Vagina (tissue), 2 donors: ENCODE measurements around the gene DPP6.

Experiments used
- CTCF ChIP-seq, 3 experiments: fragments of 450-650 bp in 2 of 3; fragments of 200-600 bp in 1 of 3; sonication (generic) in 1 of 3; IDR thresholded peaks; one replicate each; pipeline ENCODE4 v1.5.1; 2017 to 2019; ENCODE audit warnings: antibody characterized with exemption in 3 of 3, mild to moderate bottlenecking in 2 of 3, moderate library complexity in 2 of 3
- POLR2A ChIP-seq, 2 donors: fragments of 450-650 bp; IDR thresholded peaks; one replicate each; pipeline ENCODE4 v1.6.1; 2017; ENCODE audit warnings: antibody characterized with exemption in 2 of 2, mild to moderate bottlenecking in 2 of 2, moderate library complexity in 2 of 2
- POLR2AphosphoS5 ChIP-seq, 2 donors: sonication (generic); formaldehyde crosslinking; IDR thresholded peaks; one replicate each; pipeline ENCODE4 v1.9.0; 2017; ENCODE audit warnings: antibody characterized with exemption in 2 of 2, mild to moderate bottlenecking in 2 of 2, low read depth in 1 of 2; ENCODE audit not compliant: insufficient read depth in 1 of 2

DNA sequence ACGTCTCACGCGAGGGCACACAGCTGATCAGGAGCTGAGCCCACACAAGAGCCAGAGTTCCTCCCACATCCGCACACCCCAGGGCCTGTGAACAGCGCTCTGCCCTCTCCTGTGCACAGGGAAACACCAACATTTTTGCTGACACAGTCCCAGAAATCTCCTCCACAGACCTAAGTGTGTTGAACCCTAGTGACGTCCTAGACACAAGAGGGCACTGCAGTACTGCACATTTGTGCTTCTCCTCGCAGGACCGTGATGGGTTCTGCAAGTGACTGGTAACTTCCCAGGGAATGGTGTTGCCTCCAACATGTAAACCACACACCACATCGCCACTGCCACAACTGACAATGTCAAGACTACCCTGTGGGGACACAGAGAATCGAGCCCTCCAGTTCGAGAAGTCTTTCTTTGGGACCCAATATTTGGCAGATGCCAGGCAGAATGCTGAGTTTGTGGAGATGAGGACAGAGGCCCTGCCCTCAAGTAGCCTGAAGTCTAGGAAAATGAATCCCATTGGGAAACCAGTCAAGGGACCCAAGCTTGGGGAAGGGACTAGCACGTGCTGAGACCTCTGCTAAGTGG lies 780.5 kb downstream of the DPP6 start:
- TF ChIP-seq CTCF (IDR thresholded peaks at IDR 0.05) (no peak), POLR2A (IDR thresholded peaks at IDR 0.05) (no peak), POLR2AphosphoS5 (IDR thresholded peaks at IDR 0.05; ENCODE audit: insufficient read depth in 1 of 2, low read depth in 1 of 2) (no peak)
